SK-N-MC (cell line): ENCODE results near the gene VGLL4.

Experiments used
- DNase-seq: peaks from one replicate; pipeline ENCODE4 v3.0.0-alpha.2; 2011; ENCODE audit warnings: low read depth, low spot score
- H3K27ac ChIP-seq: fragments of 200-600 bp; sonication (generic); 2 replicates; pipeline ENCODE4 v1.5.1; 2016; ENCODE audit warnings: mixed run types
- H3K36me3 ChIP-seq: fragments of 200-600 bp; sonication (generic); 2 replicates; pipeline ENCODE4 v1.6.1; 2017; ENCODE audit warnings: antibody characterized with exemption, low read length, mixed read lengths; ENCODE audit not compliant: insufficient read depth
- H3K4me3 ChIP-seq: fragments of 200-600 bp; sonication (generic); 2 replicates; pipeline ENCODE4 v1.5.1; 2016
- H3K9ac ChIP-seq: fragments of 200-600 bp; sonication (generic); 2 replicates; pipeline ENCODE4 v1.8.0; 2017; ENCODE audit warnings: mixed run types, mixed read lengths; ENCODE audit not compliant: insufficient read length
- H3K9me3 ChIP-seq: fragments of 200-600 bp; sonication (generic); 2 replicates; pipeline ENCODE4 v1.6.1; 2017; ENCODE audit warnings: low read depth, mild to moderate bottlenecking, antibody characterized with exemption, low read length, moderate library complexity, mixed read lengths
- EZH2 ChIP-seq: fragments of 200-600 bp; sonication (generic); IDR thresholded peaks from one replicate; pipeline ENCODE4 v1.6.1; 2017; ENCODE audit warnings: antibody characterized with exemption
- FOXP2 ChIP-seq: optimal IDR thresholded peaks from 2 replicates; pipeline ENCODE3; 2011; ENCODE audit warnings: mild to moderate bottlenecking, moderate library complexity; ENCODE audit not compliant: insufficient read depth; ENCODE audit errors: extremely low read length, control extremely low read depth
- POLR2AphosphoS5 ChIP-seq: IDR thresholded peaks from 2 replicates; pipeline ENCODE4 v1.6.1; 2012; ENCODE audit warnings: mild to moderate bottlenecking, low read depth, low read length, borderline replicate concordance

VGLL4 gene

GRCh38 chr3:11618904-11619303 is 24.8 kb downstream of the VGLL4 start:
- Histone ChIP-seq H3K36me3 (no peaks in the 10 kb centered on the region), H3K4me3 (no peak overlapping the region), H3K27ac (no peak overlapping the region), H3K9me3 (no peaks in the 10 kb centered on the region), H3K9ac (no peak overlapping the region)
- no peak for DNase-seq
- no peak for TF ChIP-seq EZH2
- TF ChIP-seq POLR2AphosphoS5 = no peak

GRCh38 chr3:11616551-11616950 is 27.2 kb downstream of the VGLL4 start:
- no peaks in the 10 kb centered on the region for H3K36me3 ChIP-seq
- H3K27ac ChIP-seq = no peak overlapping the region
- H3K4me3 ChIP-seq = no peak overlapping the region
- no peaks in the 10 kb centered on the region for H3K9me3 ChIP-seq
- TF ChIP-seq EZH2 (no peak), FOXP2 (no peak), POLR2AphosphoS5 (no peak)
- H3K9ac ChIP-seq = no peak overlapping the region
- no peak for DNase-seq

GRCh38 chr3:11613851-11614487 is 29.7 kb downstream of the VGLL4 start:
- TF ChIP-seq FOXP2 (no peak), EZH2 (no peak), POLR2AphosphoS5 (no peak)
- Histone ChIP-seq H3K9ac (no peak overlapping the region), H3K27ac (peak overlapping the region; percentile 96), H3K9me3 (no peaks in the 10 kb centered on the region), H3K36me3 (no peaks in the 10 kb centered on the region), H3K4me3 (no peak overlapping the region)
- DNase-seq = no peak

- DNase-seq = no peak
- H3K9me3 ChIP-seq = no peaks in the 10 kb centered on the region
- peak overlapping the region; percentile 96 for H3K27ac ChIP-seq
- peak overlapping the region; percentile 17 for H3K9ac ChIP-seq
- H3K36me3 ChIP-seq = no peaks in the 10 kb centered on the region
- TF ChIP-seq POLR2AphosphoS5 (no peak), EZH2 (no peak), FOXP2 (no peak)
- H3K4me3 ChIP-seq = peak overlapping the region; percentile 64
These were observed 30.4 kb downstream of the VGLL4 start for GRCh38 chr3:11613319-11613718.

- DNase-seq = peak; percentile 61
- peak overlapping the region; percentile 96 for H3K27ac ChIP-seq
- no peaks in the 10 kb centered on the region for H3K36me3 ChIP-seq
- peak overlapping the region; percentile 64 for H3K4me3 ChIP-seq
- no peak for TF ChIP-seq POLR2AphosphoS5
- TF ChIP-seq EZH2 = no peak
- no peak for TF ChIP-seq FOXP2
- no peaks in the 10 kb centered on the region for H3K9me3 ChIP-seq
- H3K9ac ChIP-seq = peak overlapping the region; percentile 45
These were observed 31.1 kb downstream of the VGLL4 start for GRCh38 chr3:11612515-11613188.

GRCh38 chr3:11611341-11611799 is 32.3 kb downstream of the VGLL4 start:
- Histone ChIP-seq H3K27ac (0 out of 2 replicates have a peak overlapping the region, but pooled peaks have one; percentile 11), H3K9me3 (no peaks in the 10 kb centered on the region), H3K36me3 (no peaks in the 10 kb centered on the region), H3K4me3 (no peak overlapping the region), H3K9ac (no peak overlapping the region)
- TF ChIP-seq EZH2 (no peak), FOXP2 (no peak), POLR2AphosphoS5 (no peak)
- no peak for DNase-seq

GRCh38 chr3:11610700-11611275 is 32.9 kb downstream of the VGLL4 start:
- no peak for DNase-seq
- Histone ChIP-seq H3K27ac (0 out of 2 replicates have a peak overlapping the region, but pooled peaks have one; percentile 19), H3K9me3 (no peaks in the 10 kb centered on the region), H3K9ac (no peak overlapping the region), H3K36me3 (no peaks in the 10 kb centered on the region), H3K4me3 (no peak overlapping the region)
- TF ChIP-seq POLR2AphosphoS5 = no peak
- TF ChIP-seq FOXP2 = no peak
- TF ChIP-seq EZH2 = no peak

GRCh38 chr3:11610044-11610671 is 33.6 kb downstream of the VGLL4 start:
- DNase-seq = no peak
- Histone ChIP-seq H3K4me3 (no peak overlapping the region), H3K9me3 (no peaks in the 10 kb centered on the region), H3K27ac (0 out of 2 replicates have a peak overlapping the region, but pooled peaks have one; percentile 19), H3K9ac (no peak overlapping the region), H3K36me3 (no peaks in the 10 kb centered on the region)
- TF ChIP-seq POLR2AphosphoS5 (no peak), EZH2 (no peak), FOXP2 (no peak)
